Aorta (tissue), 4 donors: Measurements from ENCODE around the gene TM4SF20. TPM values are rescaled to one million over a fixed set of nuclear protein-coding genes. Genes with fewer than 3 reads are reported as not detected.

Experiments used
- polyA plus RNA-seq, 2 donors: library from polyadenylated mRNA; stranded (reverse); fragments of 200-250 nt; gene quantifications; one replicate each; pipeline ENCODE4 v1.2.3, GENCODE V29; 2013
- total RNA-seq, 2 donors: library from RNA; stranded (reverse); fragmentation: NEBNext Ultra II Directional; extraction: Animal tissue kit (Norgen Biotek cat#: 25700); gene quantifications; one replicate each; pipeline ENCODE4 v1.2.1, GENCODE V29; 2021
- donor health status: healthy with polysubstance abuse.
- donor health status: Bipolar disorder and iron deficiency.
- donor health status: DM: no; HTN: no; CAD: no.
- donor health status: DM: yes; HTN: yes; CAD: no.

Gene TM4SF20
- total and polyA plus RNA-seq, 4 donors: 25.0 TPM; not detected in 3

Other genes with a start within 250 kb of the TM4SF20 start
- gene COL4A4, start 215.1 kb downstream of the TM4SF20 start, total RNA-seq: 10 to 100 TPM; 14.1 to 15.8 TPM
- 10 to 100 TPM in 1 of 2 donors, 1 to 10 TPM in 1; 2.3 to 14.9 TPM for gene COL4A4, start 215.1 kb downstream of the TM4SF20 start, polyA plus RNA-seq
- gene COL4A3, start 214.7 kb downstream of the TM4SF20 start, total RNA-seq: 10 to 100 TPM; 11.4 to 17.8 TPM
- gene COL4A3, start 214.7 kb downstream of the TM4SF20 start, polyA plus RNA-seq: 10 to 100 TPM in 1 of 2 donors, 1 to 10 TPM in 1; 2.8 to 22.7 TPM
- gene MFF, start 54.1 kb downstream of the TM4SF20 start, total RNA-seq: 10 to 100 TPM; 57.4 to 76.9 TPM
- gene MFF, start 54.1 kb downstream of the TM4SF20 start, polyA plus RNA-seq: 100 to 1,000 TPM in 1 of 2 donors, 10 to 100 TPM in 1; 97.6 to 119 TPM
- not detected for gene SCYGR1, start 8.6 kb upstream of the TM4SF20 start, total RNA-seq
- gene SCYGR1, start 8.6 kb upstream of the TM4SF20 start, polyA plus RNA-seq: not detected
- 10 to 100 TPM; 81.3 to 82.9 TPM for gene AGFG1, start 92.8 kb upstream of the TM4SF20 start, total RNA-seq
- gene AGFG1, start 92.8 kb upstream of the TM4SF20 start, polyA plus RNA-seq: 10 to 100 TPM; 27.0 to 30.8 TPM
- not detected for gene SCYGR2, start 219.6 kb upstream of the TM4SF20 start, total RNA-seq
- gene SCYGR2, start 219.6 kb upstream of the TM4SF20 start, polyA plus RNA-seq: not detected
- not detected for gene SCYGR3, start 235.5 kb upstream of the TM4SF20 start, total RNA-seq
- not detected for gene SCYGR3, start 235.5 kb upstream of the TM4SF20 start, polyA plus RNA-seq
- not detected for gene SCYGR4, start 238.2 kb upstream of the TM4SF20 start, total RNA-seq
- gene SCYGR4, start 238.2 kb upstream of the TM4SF20 start, polyA plus RNA-seq: not detected